MV-4-11 (cell line): ENCODE measurements around the gene POC1A.
"Not testable (repeated sequence)": the region's sequence is repeated elsewhere in the genome, so short reads cannot be mapped to it uniquely, and the experiment has no call there.

Experiments used
- DNase-seq: peaks from one replicate; lab custom pipeline; 2025; lab: John Stamatoyannopoulos, UW

The POC1A gene

DNA sequence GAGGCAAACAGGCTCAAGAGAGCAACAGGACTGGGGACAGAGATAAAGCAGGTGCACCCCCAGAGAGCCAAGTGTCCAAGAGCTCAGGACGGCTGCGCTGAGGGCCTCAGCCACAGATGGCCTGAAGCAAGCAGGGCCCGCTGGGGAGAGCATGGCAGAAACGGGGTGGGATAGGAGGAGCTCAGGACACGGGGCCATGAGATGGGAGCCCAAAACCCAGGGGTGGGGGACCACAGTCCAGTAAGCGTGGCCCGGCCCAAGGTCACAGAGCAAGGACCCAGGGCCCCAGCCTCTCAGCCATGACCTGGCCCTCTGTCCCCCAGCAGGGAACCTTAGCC lies 107.4 kb downstream of the POC1A start:
- no peak for DNase-seq

DNA sequence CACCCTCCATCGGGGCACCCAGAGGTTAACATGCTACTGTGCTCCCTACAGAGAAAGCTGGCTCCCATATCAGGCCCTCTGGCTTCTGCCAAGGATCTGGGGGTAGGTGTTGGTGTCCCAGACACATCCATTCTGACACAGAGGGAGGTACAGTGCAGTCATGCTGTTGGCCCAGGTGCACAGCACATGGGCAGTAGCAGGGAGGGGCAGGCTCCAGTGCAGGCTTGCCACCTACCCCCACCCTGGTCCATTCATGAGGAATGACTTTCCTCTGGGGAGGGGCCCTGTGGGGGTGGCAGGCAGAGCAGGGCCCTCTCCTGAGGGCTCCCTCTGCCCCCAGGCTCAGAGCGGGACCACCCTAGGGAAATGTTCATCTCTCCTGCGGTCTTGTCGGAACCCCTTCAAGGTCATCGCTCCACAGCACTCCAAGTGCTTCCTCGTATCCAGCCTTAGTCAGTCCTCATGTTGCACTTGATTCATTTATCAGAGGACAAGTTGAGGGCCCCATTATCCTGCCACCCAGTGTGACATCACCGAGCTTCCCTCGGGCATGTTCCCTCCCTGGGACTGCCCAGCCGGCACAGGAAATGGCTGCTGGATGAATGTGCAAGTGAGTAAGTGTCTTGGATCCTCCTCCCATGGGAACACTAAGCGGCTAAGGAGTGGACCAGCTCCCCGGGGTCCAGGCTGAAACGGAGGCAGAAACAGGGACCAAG lies 107.9 kb downstream of the POC1A start:
- no peak for DNase-seq

DNA sequence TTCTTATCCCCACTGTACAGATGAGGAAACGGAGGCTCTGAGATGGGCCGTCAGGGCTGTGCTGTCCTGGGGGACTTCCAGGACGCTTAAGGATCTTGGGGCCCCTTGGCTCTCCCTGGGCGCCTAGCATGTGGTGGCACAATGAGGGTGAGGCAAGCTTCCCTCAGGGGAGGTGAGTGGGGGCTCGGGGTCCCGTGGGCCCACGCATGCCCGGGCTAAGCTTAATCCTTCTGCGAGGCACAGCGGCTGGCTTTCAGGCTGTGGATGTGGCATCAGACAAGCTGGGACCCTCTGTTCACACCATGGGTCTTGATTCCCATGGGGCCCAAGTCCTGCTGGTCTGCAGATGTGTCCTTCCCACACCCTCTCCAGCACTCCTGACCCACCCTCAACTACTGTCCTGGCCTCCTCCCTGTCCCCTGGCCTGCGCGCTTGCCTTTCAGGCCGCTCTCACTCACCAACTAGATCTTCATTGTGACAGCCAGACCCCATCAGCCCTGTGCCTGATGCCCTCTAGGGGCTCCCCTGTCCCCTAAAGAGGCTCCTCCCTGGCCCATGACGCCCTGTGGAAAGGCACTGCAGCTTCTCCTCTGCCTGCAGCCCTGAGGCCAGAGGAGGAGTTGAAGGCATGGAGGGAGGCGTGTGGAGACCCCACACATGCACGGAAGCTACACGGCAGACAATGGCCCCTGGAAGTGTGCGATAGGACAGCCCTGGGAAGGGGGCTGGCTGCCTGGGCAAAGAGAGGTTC lies 109.2 kb downstream of the POC1A start:
- no peak for DNase-seq

DNA sequence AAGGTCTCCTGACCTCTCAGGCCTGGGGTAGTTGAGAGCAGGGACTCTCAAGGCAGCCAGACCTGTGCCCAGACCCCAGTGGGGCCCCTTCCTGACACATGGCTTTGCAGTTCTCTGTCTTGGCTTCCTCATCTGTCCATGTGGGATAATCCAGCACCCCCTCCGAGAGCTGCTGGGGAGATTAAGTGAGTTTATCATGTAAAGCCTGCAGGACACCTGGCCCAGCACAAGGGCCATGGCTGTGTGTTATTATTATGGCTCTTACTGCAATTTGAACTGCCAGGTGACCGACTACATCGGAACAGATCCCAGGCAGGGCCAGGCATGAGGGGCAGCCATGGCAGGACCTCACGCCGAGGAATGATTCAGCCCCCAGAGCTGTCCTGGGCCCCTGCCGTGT lies 110.5 kb downstream of the POC1A start:
- DNase-seq = no peak

DNA sequence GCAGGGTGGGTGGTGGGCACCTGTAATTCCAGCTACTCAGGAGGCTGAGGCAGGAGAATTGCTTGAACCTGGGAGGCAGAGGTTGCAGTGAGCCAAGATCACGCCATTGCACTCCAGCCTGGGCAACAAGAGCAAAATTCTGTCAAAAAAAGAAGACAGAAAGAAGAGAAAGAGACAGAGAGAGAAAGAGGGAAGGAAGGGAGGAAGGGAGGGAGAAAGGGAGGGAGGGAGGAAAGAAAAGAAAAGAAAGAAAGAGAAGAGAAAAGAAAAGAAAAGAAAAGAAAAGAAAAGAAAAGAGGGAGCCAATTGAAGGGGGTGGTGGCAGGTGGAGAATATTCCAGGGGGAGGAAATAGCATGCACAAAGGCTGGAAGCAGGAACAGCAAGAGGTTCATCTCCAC lies 111.2 kb downstream of the POC1A start:
- DNase-seq = not testable (repeated sequence)

DNA sequence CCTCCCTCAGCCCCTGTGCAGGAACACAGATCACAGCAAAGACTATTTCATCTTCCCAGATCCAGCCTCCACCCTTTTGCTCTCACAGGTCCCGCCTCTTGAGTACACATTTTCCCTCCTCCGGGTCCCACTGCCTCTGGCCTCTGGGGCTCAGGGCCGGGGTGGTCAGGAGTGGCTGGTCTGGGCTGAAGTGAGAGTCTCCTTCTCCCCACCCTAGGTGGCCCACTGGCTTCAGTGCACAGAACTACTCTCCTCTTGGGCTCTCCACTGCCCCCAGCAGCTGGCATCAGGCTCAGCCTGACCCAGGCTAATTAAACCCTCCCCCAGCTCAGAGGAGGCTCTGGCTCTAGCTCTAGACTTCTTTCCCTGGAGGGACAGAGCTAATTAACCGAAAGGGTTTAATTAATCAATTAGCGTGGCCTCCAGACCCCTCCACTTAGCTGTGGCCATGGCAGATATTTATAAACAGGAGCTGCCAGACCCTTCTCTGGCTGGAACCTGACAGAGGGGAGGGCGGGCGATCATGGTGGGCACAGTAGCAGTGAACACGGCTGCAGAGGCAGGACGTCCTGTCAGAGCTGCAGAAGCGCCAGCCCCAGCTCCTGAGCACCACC lies 113.0 kb downstream of the POC1A start:
- no peak for DNase-seq

DNA sequence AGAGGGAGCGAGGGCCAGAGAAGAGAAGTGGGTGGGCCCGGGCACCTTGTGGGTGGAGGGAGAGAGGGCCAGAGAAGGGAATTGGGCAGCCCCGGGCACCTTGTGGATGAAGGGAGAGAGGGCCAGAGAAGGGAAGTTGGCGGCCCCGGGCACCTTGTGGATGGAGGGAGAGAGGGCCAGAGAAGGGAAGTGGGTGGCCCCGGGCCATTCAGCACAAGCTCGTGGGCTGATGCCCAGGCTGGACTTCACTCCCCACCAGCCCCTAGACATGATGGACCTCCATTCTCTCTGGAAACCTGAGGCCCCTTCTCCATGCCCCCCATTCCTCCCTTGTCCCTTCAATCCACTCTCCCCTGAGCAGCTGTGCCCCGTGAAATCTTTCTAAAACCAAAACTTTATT lies 113.6 kb downstream of the POC1A start:
- no peak for DNase-seq

DNA sequence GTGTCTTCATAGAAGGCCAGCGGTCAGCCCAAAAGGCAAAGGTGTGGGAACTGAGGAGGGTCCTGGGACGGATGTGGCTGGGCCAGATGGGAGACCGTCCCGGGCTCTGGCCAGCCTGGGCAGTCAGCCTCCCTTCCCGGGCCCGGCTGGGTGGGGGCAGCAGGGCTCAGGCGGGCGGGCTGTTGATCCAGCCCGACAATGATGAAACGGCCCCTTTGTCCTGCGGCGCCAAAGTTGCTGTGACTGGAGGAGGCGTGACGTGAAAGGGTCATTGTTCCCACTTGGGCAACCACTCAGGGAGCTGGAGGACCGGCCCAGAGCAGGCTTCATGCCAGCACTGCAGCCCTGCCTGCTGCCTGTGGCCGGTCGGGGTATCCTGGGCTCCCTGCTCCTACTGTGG lies 114.4 kb downstream of the POC1A start:
- no peak for DNase-seq

DNA sequence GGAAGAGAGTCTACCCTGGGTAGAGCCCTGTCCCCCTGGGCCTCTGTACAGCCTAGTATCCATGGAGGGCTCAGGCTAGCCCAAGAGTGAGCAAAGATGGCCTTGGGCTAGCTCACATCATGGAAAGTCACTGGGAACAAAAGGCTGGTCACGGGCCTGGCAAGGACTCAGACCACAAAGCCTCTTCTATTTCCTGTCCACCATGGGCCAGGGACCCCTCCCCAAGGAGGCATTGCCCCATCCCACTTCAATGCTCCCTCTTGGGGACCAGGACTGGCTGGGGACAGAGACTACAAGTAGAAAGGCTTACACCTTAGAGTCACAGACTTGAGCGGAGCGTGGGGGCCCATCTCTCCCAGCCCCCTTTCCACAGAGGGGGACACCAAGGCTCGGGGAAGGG lies 114.8 kb downstream of the POC1A start:
- no peak for DNase-seq

DNA sequence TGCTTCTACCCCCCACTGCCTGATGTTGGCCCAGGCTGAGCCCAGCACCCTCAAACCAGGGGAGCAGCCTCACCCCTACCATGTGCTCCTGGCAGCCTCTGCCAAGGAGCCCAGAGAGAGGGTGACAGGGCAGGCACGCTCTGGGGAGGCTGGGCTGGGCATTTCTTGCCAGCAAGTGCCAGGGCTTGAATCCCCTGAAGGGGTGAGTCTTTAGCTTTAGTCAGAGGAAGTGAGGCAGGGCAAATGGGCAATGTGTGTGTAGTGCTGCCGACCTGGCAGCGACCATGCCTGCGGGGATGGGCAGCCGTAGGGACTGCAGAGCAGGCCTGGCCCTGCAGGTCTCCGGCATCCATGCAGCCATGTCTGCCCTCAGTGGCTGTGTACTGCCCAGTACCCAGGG lies 116.0 kb downstream of the POC1A start:
- no peak for DNase-seq

DNA sequence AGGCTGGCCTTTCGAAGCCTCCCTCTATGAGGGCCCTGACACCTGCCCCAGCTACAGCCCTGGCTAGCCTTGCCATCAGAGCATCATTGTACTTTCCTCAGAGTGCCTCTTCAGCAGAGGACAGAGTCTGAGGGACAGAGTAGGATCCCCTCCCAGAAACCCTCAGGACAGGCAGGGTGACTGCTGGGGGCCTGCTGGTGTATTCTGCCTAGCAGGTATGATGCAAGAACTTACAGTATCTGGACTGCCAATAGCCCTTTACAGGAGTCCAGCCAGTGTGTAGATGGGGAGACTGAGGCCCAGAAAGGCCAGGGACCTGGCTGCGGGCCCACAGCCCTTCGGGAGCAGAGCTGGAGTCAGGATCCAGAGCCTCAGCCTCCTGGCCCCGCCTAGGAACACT lies 116.9 kb downstream of the POC1A start:
- DNase-seq = no peak

DNA sequence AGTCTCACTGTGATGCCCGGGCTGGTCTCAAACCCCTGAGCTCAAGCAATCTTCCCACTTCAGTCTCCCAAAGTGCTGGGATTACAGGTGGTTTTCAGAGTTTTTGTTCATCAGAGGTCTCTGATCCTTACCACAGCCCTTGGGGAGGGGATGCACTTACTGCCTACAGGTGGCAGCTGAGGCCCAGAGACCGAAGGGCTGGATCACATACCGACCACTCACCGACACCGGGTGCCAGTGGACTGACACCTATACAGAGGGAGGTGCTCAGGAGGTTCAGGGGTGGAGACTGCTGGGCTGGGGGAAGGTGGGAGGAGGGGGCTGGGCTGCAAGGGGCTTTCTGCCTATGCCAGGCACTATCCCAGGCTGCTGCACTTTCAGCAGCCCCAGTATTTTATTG lies 117.4 kb downstream of the POC1A start:
- no peak for DNase-seq

DNA sequence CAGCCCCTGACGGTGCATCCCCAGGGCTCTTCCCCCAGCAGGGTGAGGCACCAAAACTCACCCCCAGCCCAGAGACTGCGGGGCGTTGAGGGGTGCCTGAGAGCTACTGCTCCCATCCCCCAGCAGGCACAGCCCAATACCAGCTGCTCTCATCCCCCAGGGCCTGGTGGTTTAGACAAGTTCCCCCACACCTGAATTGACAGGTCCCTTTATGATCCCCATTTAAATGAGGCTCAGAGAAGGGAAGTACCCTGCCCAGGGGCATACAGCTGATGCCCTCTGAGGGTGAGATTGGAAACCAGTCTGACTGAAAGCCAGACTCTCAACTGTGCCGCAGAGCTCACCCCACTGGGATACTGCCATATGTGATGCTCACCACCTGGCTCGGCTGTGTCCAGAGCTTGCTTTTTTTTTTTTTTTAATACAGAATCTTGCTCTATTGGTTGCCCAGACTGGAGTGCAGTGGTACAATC lies 118.0 kb downstream of the POC1A start:
- no peak for DNase-seq

DNA sequence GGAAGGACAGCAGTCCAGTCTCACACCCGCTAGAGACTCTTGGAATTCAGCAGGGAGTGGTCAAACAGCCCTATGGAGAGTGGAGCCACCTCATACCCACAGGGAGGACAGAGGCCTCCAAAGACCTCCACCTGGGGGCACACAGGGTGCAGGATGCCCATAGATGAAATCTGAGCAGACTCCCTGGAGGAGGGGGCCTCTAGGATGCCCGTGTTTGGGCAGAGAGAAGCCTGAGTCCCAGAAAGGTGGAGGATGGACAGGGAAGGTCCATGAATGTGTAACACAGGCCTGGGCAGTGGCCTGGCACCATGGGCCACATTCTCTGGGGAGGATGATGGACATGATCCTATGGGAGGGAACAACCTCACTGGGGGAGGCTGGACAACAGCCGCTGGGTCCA lies 119.6 kb downstream of the POC1A start:
- DNase-seq = no peak

DNA sequence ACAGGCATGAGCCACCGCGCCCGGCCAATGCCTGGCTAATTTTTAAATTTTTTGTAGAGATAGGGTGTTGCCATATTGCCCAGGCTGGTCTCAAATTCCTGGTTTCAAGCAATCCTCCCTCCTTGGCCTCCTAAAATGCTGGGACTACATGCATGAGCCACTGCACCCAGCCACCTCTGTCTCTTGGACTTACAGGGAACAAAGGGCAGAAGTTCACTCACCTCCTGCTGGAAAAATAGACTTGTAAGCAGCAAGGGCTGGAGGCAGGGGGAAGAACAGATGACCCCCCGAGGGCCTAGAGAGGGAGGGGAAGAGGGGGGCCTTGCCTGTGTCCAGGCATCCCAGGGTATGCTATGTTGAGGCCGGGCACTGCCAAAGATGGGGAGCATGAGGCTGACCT lies 120.0 kb downstream of the POC1A start:
- DNase-seq = no peak

DNA sequence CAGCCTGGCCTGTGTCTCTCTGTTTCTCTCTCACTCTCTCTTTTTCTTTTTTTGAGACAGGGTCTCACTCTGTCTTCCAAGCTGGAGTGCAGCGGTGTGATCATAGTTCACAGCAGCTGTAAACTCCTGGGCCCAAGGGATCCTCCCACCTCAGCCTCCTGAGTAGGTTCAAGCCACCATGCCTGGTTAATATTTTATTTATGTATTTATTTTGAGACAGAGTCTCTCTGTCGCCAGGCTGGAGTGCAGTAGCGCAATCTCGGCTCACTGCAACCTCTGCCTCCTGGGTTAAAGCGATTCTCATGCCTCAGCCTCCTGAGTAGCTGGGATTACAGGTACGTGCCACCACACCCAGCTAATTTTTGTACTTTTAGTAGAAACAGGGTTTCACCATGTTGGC lies 120.5 kb downstream of the POC1A start:
- not testable (repeated sequence) for DNase-seq

DNA sequence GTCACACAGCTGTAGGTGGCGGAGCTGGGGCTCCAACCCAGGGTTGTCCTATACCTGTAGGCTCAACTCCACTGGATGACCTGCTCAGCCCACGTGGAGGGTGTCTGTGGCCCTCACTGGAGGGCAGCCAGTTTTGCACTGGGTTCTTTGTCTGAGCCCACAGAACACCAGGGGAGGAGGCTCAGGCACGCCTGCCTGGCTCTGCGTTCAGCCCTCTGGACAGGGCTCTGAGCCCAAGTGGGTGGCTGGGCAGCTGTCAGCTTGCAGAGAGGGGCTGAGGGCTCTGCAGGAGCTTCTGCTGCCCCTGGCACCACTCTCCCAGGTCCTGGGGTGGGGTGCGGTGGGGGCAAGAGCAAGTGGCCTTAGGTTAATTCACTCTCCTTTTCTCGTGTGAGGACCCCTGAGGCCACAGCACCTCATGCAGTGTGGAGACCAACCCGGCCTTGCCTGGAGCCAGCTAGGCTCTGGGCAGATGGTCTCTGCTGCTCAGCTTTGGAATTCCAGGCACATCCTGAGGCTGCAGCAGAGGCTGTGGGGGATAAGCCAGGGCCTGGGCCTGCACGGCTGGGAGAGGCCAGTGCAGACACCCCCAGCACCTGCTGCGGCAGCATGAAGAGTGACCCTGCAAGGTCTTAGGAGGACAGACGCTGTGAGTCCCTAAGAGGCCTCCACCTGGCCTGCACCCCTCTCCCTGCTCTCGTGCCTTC lies 121.4 kb downstream of the POC1A start:
- DNase-seq = no peak

DNA sequence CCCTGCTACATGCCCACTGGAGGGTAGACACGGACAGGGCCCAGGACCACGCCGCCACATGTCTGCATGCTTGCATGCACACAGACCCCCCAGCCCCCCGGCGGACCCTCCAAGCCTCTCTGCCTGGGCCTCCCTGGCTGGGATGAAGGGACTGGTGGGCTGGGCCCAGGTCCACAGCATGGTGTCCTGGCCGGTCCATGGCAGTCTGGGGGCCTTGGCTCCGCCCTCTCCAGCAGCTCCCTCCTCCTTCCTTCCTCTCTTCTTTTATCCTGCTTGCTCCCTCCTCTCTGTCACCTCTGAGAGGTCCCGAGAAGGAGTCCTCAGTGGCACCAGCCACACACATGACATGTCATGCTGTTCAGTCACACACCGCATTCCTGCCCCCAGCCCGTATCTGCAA lies 122.3 kb downstream of the POC1A start:
- no peak for DNase-seq

DNA sequence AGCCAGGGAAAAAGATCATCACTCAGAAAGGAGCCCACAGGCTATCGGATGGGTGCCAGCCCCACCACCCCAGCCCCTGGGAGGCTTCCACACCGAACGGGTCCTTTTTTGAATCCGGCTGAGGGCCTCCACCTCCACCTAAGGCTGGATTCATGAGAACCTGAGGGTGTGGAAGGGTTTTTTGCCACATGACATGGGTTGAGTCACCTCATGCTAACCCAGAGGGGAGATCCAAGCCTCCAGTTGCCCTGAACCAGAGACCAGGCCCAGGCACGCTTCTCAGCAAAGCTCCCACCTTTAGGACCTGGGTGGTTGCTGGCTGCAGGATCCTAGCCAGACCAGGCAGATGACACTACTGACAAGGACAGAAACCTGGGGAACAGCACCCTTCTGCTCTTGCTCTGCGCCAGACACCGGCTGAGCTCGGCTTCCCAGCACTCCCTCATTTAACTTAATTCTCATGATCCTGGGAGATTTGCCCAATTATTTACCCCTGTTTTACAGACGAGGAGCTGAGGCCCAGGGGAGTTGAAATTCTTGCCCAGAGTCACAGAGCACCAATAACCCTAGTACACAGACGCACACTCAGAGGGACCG lies 123.4 kb downstream of the POC1A start:
- no peak for DNase-seq

DNA sequence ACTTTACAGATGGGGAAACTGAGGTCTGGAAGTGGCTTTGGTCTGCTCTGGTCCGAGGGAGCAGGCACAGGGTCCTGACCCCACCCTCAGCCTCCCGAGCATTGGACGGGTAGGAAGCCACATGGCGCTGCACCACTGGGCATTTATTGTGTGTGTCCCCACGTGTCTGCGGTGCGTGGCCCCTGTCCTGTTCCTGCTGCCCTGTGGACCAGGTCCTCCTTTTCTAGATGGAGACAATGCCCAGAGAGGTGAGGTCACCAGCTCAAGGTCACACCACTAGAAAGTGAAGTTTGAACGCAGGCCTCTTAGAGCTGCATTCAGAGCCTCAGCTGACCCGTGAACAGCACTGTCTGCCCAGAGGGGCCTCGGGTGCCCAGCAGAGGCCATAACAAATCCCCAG lies 124.7 kb downstream of the POC1A start:
- DNase-seq = no peak

DNA sequence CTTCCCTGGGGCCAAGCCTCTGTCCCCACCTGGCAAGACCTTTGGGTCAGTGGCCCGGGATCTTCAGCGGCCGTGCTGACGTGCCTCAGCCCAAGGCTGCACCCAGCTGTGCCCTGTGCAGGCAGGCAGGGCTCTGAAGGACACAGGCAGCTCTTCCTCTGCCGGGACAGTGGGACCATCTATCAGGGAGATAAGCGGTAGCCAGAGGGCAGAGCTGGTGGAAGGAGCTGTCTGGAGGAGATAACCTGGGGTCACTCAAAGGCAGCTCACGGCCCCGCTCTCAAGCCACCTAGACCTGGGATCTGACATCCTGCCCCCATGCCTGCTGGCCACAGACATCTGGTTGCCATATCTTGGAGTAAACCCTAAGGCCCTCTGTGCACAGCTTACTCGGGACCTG lies 125.2 kb downstream of the POC1A start:
- DNase-seq = no peak

DNA sequence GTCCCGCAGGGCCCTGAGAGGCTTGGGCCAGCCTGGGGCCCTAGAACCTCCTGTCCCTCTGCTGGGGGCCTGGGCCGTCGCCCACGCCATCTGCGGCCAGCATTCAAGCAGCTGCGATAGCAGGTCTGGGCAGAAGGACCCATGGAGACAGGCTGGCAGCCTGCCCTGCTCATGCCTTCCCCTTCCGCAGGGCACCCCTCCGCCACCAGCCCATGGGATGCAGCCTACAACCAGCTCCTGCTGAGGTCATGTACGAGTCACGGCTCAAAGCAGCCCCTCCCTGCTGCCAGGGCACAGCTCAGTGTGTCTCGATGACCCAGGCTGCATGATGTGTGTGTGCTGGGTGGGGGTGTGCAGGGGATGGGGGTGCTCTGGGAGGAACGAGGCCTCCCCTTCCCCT lies 125.7 kb downstream of the POC1A start:
- no peak for DNase-seq
